Ovary (tissue), 9 donors: ENCODE data around the gene SPAG4. TPM values are rescaled to one million over a fixed set of nuclear protein-coding genes. Genes with fewer than 3 reads are reported as not detected.

Experiments used
- DNase-seq, 5 donors: peaks; one replicate each; pipeline ENCODE4 v3.0.0-alpha.2; 2019 to 2020
- H3K27ac ChIP-seq, 2 donors: fragments of 200-600 bp; one replicate each; pipeline versions ENCODE4 v1.5.1 to v1.8.0; 2019 to 2022
- H3K27me3 ChIP-seq: fragments of 200-600 bp; one replicate; pipeline ENCODE4 v1.8.0; 2022
- H3K36me3 ChIP-seq: fragments of 200-600 bp; sonication (generic); one replicate; pipeline ENCODE4 v1.5.1; 2019
- H3K4me1 ChIP-seq: one replicate; pipeline ENCODE4 v1.8.1; 2013; ENCODE audit warnings: mild to moderate bottlenecking, moderate library complexity; ENCODE audit not compliant: insufficient read depth
- H3K4me3 ChIP-seq: fragments of 200-600 bp; sonication (generic); one replicate; pipeline ENCODE4 v1.5.1; 2017
- H3K9me3 ChIP-seq, 2 donors: fragments of 200-600 bp in 1 of 2; sonication (generic) in 1 of 2; one replicate each; pipeline versions ENCODE4 v1.5.1 to v1.8.1; 2013 to 2019; ENCODE audit warnings: mild to moderate bottlenecking in 1 of 2, moderate library complexity in 1 of 2
- CTCF ChIP-seq, 3 donors: fragments of 450-650 bp in 2 of 3; fragments of 200-600 bp in 1 of 3; IDR thresholded peaks; one replicate each; pipeline versions ENCODE4 v1.5.1 to v1.8.0; 2016 to 2022; ENCODE audit warnings: antibody characterized with exemption in 3 of 3, mild to moderate bottlenecking in 1 of 3
- EP300 ChIP-seq: sonication (generic); formaldehyde crosslinking; IDR thresholded peaks from one replicate; pipeline ENCODE4 v1.6.1; 2017; ENCODE audit warnings: antibody characterized with exemption
- POLR2A ChIP-seq: fragments of 450-650 bp; IDR thresholded peaks from one replicate; pipeline ENCODE4 v1.6.1; 2017; ENCODE audit warnings: antibody characterized with exemption, mild to moderate bottlenecking, moderate library complexity
- WGBS, 3 donors: extraction: QIAGEN DNeasy Blood & Tissue Kit in 1 of 3; methylation state at CpG; one replicate each; pipeline versions ENCODE4 v1.1.5 to v1.1.7; 2013 to 2017; 5-methylcytosine and 5-hydroxymethylcytosine counted together
- intact Hi-C, 4 donors: fragments of 100-400 bp; cut with DNase I; formaldehyde crosslinking; loops; one replicate each; pipeline versions ENCODE4 v1.11.0 to v1.15.1; 2022 to 2023
- polyA plus RNA-seq, 2 donors: library from polyadenylated mRNA; stranded (reverse); fragments of 200-250 nt in 1 of 2; fragments of 350-450 nt in 1 of 2; fragmentation: Illumina TruSeq in 1 of 2; extraction: RNeasy Lipid Tissue Mini Kit (QIAGEN cat#74804) in 1 of 2; gene quantifications; one replicate each; pipeline ENCODE4 v1.2.3, GENCODE V29; 2013 to 2014
- total RNA-seq, 7 donors: library from RNA; depleted of rRNA in 2 of 7; stranded (reverse); fragments of >200 nt in 2 of 7; fragmentation: NEBNext Ultra II Directional in 3 of 7; extraction: Animal tissue kit (Norgen Biotek cat#: 25700) in 3 of 7; gene quantifications; one replicate each; pipeline versions ENCODE4 v1.1.0 to v1.2.4, GENCODE V29; 2016 to 2023
- donor health status: DM: no; HTN: no; CAD: no; lungs with moderate emphysema.
- donor health status: DM: no; HTN: no; CAD: no.
- donor health status: Bipolar disorder and iron deficiency.
- donor health status: DM: yes; HTN: yes; CAD: no.
- donor health status: DM: no; HTN: no; CAD: no.
- donor health status: DM: yes; HTN: yes; CAD: no.

SPAG4 gene
- total and polyA plus RNA-seq, 9 donors = 1.00 to 12.8 (median 9.6) TPM

- no peak for DNase-seq
- Histone ChIP-seq H3K27ac (no peak overlapping the region), H3K27me3 (no peaks in the 10 kb centered on the region), H3K4me3 (peak overlapping the region; percentile 10), H3K9me3 (no peaks in the 10 kb centered on the region), H3K4me1 (peaks cover 9% of the 10 kb centered on the region), H3K36me3 (no peaks in the 10 kb centered on the region)
- intact Hi-C loops = loop anchor here in 1 of 4 donors (5.0 kb wide), 1 partner anchor 45 kb away; the partner anchor contains the start of gene SPAG4
- 29 to 33% (median 31%) methylated on average over 3 of the region's 3 CpGs for WGBS, 3 donors
- TF ChIP-seq POLR2A (no peak), CTCF (IDR thresholded peaks at IDR 0.05) (no peak), EP300 (no peak)
Measured at GRCh38 chr20:35661908-35662307, 46.3 kb downstream of the SPAG4 start.

- TF ChIP-seq EP300 (no peak), POLR2A (no peak), CTCF (IDR thresholded peaks at IDR 0.05) (no peak)
- H3K27ac ChIP-seq = no peak overlapping the region
- intact Hi-C loops = loop anchor here in 1 of 4 donors (5.0 kb wide), 1 partner anchor 45 kb away; the partner anchor contains the start of gene SPAG4
Measured at GRCh38 chr20:35662551-35662950, 46.9 kb downstream of the SPAG4 start.

GRCh38 chr20:35663516-35664465 is 48.2 kb downstream of the SPAG4 start:
- H3K9me3 ChIP-seq = no peaks in the 10 kb centered on the region
- H3K27ac ChIP-seq = peak overlapping the region; percentile 94
- WGBS, 3 donors = 0 to 1% (median 1%) methylated on average over 28 of the region's 28 CpGs
- H3K4me1 ChIP-seq = peaks cover 6% of the 10 kb centered on the region
- peak overlapping the region; percentile 86 for H3K4me3 ChIP-seq
- intact Hi-C loops = loop anchor here in 2 of 4 donors (2.0 to 5.0 kb wide), 2 partner anchors 46 to 47 kb away; partner anchors contain the start of gene SPAG4 (in 1 of the 2)
- no peak for TF ChIP-seq EP300
- TF ChIP-seq POLR2A = no peak
- TF ChIP-seq CTCF (IDR thresholded peaks at IDR 0.05) = no peak
- H3K36me3 ChIP-seq = no peaks in the 10 kb centered on the region
- H3K27me3 ChIP-seq = no peaks in the 10 kb centered on the region
- peak; percentile 24 to 53 (median 50) for DNase-seq

More at GRCh38 chr20:35662551-35662950, 46.9 kb downstream of the SPAG4 start:
- WGBS, 3 donors = 24 to 26% (median 25%) methylated on average over 2 of the region's 2 CpGs
- DNase-seq = no peak
- no peaks in the 10 kb centered on the region for H3K36me3 ChIP-seq
- peaks cover 9% of the 10 kb centered on the region for H3K4me1 ChIP-seq
- H3K9me3 ChIP-seq = no peaks in the 10 kb centered on the region
- H3K4me3 ChIP-seq = peak overlapping the region; percentile 86
- H3K27me3 ChIP-seq = no peaks in the 10 kb centered on the region

- Histone ChIP-seq H3K27me3 (no peaks in the 10 kb centered on the region), H3K9me3 (no peaks in the 10 kb centered on the region), H3K4me3 (peak within 1 kb of the TSS; percentile 86), H3K27ac (peak within 1 kb of the TSS; percentile 94), H3K4me1 (peaks cover 6% of the 10 kb centered on the region), H3K36me3 (no peaks in the 10 kb centered on the region)
- DNase-seq = peak; percentile 92 to 95 (median 94)
- TF ChIP-seq CTCF (IDR thresholded peaks at IDR 0.05) = peak in 2 of 3 donors; percentile 5 to 16
- peak; percentile 99 for TF ChIP-seq POLR2A
- peak; percentile 26 for TF ChIP-seq EP300
- intact Hi-C loops = loop anchor here in 2 of 4 donors (2.0 to 5.0 kb wide), 2 partner anchors 47 to 48 kb away; partner anchors contain the start of gene SPAG4 (in 1 of the 2)
- WGBS, 3 donors = 0 to 1% (median 1%) methylated on average over 46 to 61 of the region's 61 CpGs
Measured at GRCh38 chr20:35664466-35665206, 49.0 kb downstream of the SPAG4 start, which contains the start of the genes CPNE1 and RBM12. Gene CPNE1 (minus strand): TSS chr20:35664900. CDS start chr20:35632923, 31,977 bp downstream. Gene RBM12 (minus strand): TSS chr20:35664900. CDS start chr20:35655322, 9,578 bp downstream.
